CD14-positive monocyte (primary cell): ENCODE data around the gene OVCA2. TPM values are rescaled to one million over a fixed set of nuclear protein-coding genes. Genes with fewer than 3 reads are reported as not detected.

Source experiments
- DNase-seq, 3 donors: peaks; one replicate each; pipeline ENCODE4 v3.0.0-alpha.2; 2011 to 2022
- H2AFZ ChIP-seq: 2 replicates; pipeline ENCODE4 v1.6.0; 2012; ENCODE audit warnings: mild to moderate bottlenecking, low read depth, low read length, inconsistent platforms; ENCODE audit not compliant: insufficient read depth, poor library complexity, severe bottlenecking
- H3K27ac ChIP-seq, 2 donors: 1 replicate in 1 of 2; 2 replicates in 1 of 2; pipeline ENCODE4 v1.5.1; 2012 to 2013; ENCODE audit warnings: low read length in 2 of 2, control low read depth in 1 of 2, inconsistent platforms in 1 of 2, low read depth in 1 of 2, mild to moderate bottlenecking in 1 of 2
- H3K27me3 ChIP-seq, 2 donors: one replicate each; pipeline versions ENCODE4 v1.6.0 to v1.6.1; 2011 to 2013; ENCODE audit warnings: low read length in 2 of 2; ENCODE audit not compliant: control insufficient read depth in 2 of 2, insufficient read depth in 2 of 2
- H3K36me3 ChIP-seq, 2 donors: replicated peaks in 1 of 2; 1 replicate in 1 of 2; 2 replicates in 1 of 2; pipeline versions ENCODE4 v1.5.1 to v1.6.1; 2012 to 2013; ENCODE audit warnings: low read length in 2 of 2, control low read depth in 1 of 2, inconsistent platforms in 1 of 2, mild to moderate bottlenecking in 1 of 2; ENCODE audit not compliant: insufficient read depth in 2 of 2, control insufficient read depth in 1 of 2
- H3K4me1 ChIP-seq, 2 donors: 1 replicate in 1 of 2; 2 replicates in 1 of 2; pipeline versions ENCODE4 v1.5.1 to v1.6.1; 2012 to 2013; ENCODE audit warnings: low read length in 2 of 2, control low read depth in 1 of 2, inconsistent platforms in 1 of 2, mild to moderate bottlenecking in 1 of 2, moderate library complexity in 1 of 2; ENCODE audit not compliant: insufficient read depth in 2 of 2, control insufficient read depth in 1 of 2
- H3K4me2 ChIP-seq: replicated peaks from 2 replicates; pipeline ENCODE3; 2012; ENCODE audit warnings: low read length, moderate library complexity, mild to moderate bottlenecking; ENCODE audit not compliant: poor library complexity, severe bottlenecking; ENCODE audit errors: extremely low read depth
- H3K4me3 ChIP-seq, 3 experiments: fragments of 200-600 bp in 1 of 3; sonication (generic) in 1 of 3; replicated peaks in 1 of 3; 1 replicate in 2 of 3; 2 replicates in 1 of 3; pipeline ENCODE4 v1.5.1; 2011 to 2013; ENCODE audit warnings: low read length in 3 of 3, mild to moderate bottlenecking in 3 of 3, control low read depth in 2 of 3, low read depth in 2 of 3, inconsistent platforms in 1 of 3, moderate library complexity in 1 of 3
- H3K79me2 ChIP-seq: 2 replicates; pipeline ENCODE4 v1.6.0; 2012; ENCODE audit warnings: mild to moderate bottlenecking, control low read depth, inconsistent platforms, low read length, moderate library complexity; ENCODE audit not compliant: insufficient read depth
- H3K9ac ChIP-seq: 2 replicates; pipeline ENCODE4 v1.6.0; 2017; ENCODE audit warnings: low read length, mild to moderate bottlenecking; ENCODE audit not compliant: insufficient read depth, poor library complexity, severe bottlenecking
- H3K9me3 ChIP-seq, 2 donors: replicated peaks in 1 of 2; 1 replicate in 1 of 2; 2 replicates in 1 of 2; pipeline versions ENCODE4 v1.5.1 to v1.6.1; 2012 to 2013; ENCODE audit warnings: low read length in 2 of 2, control low read depth in 1 of 2; ENCODE audit not compliant: control insufficient read depth in 1 of 2, insufficient read depth in 1 of 2
- H4K20me1 ChIP-seq: 2 replicates; pipeline ENCODE4 v1.6.0; 2012; ENCODE audit warnings: mild to moderate bottlenecking, low read length, control low read depth, moderate library complexity; ENCODE audit not compliant: insufficient read depth
- H3K27ac Mint-ChIP-seq, 7 donors: one replicate each; pipeline ENCODE4 v1.8.0; 2020; ENCODE audit warnings: mild to moderate bottlenecking in 7 of 7, mixed read lengths in 7 of 7, moderate library complexity in 6 of 7, inconsistent platforms in 2 of 7
- H3K27me3 Mint-ChIP-seq, 3 donors: one replicate each; pipeline ENCODE4 v1.8.0; 2021 to 2022; ENCODE audit warnings: low read depth in 3 of 3, mild to moderate bottlenecking in 3 of 3, mixed read lengths in 3 of 3, moderate library complexity in 3 of 3, inconsistent platforms in 1 of 3
- H3K36me3 Mint-ChIP-seq, 2 donors: one replicate each; pipeline ENCODE4 v1.8.0; 2020; ENCODE audit warnings: mixed read lengths in 2 of 2, inconsistent platforms in 1 of 2, mild to moderate bottlenecking in 1 of 2
- H3K4me1 Mint-ChIP-seq: one replicate; pipeline ENCODE4 v1.8.0; 2020; ENCODE audit warnings: mild to moderate bottlenecking, mixed read lengths
- H3K4me3 Mint-ChIP-seq, 2 donors: one replicate each; pipeline ENCODE4 v1.8.0; 2020; ENCODE audit warnings: mild to moderate bottlenecking in 2 of 2, mixed read lengths in 2 of 2, moderate library complexity in 1 of 2
- H3K9me3 Mint-ChIP-seq, 7 donors: one replicate each; pipeline ENCODE4 v1.8.0; 2020 to 2022; ENCODE audit warnings: mixed read lengths in 7 of 7, mild to moderate bottlenecking in 6 of 7, moderate library complexity in 6 of 7, inconsistent platforms in 2 of 7
- CTCF ChIP-seq: fragments of 200-600 bp; IDR thresholded peaks from one replicate; pipeline ENCODE4 v1.8.0; 2022; ENCODE audit warnings: antibody characterized with exemption, mild to moderate bottlenecking
- WGBS: methylation state at CpG from one replicate; pipeline ENCODE4 v1.1.5; 2013; ENCODE audit warnings: missing lambda C conversion rate; ENCODE audit not compliant: insufficient coverage; 5-methylcytosine and 5-hydroxymethylcytosine counted together
- intact Hi-C, 2 donors: fragments of 100-400 bp; cut with micrococcal nuclease; formaldehyde crosslinking; loops; one replicate each; pipeline versions ENCODE4 v1.15.0 to v1.15.1; 2023
- polyA plus RNA-seq, 3 donors: library from polyadenylated mRNA; depleted of rRNA in 1 of 3; unstranded in 2 of 3; stranded (reverse) in 1 of 3; fragments of 300-500 nt in 2 of 3; fragments of >200 nt in 1 of 3; fragmentation: Illumina TruSeq in 2 of 3; gene quantifications; 1 replicate in 2 of 3; 2 replicates in 1 of 3; pipeline ENCODE4 v1.2.3, GENCODE V29; 2012 to 2021

Gene OVCA2
- polyA plus RNA-seq, 3 donors = 30.5 to 94.9 (median 69.1) TPM

- WGBS = under 1% methylated on average over 73 of the region's 73 CpGs
- peaks cover 5 to 7% of the 10 kb centered on the region in 2 donors for H3K36me3 Mint-ChIP-seq
- peaks cover 28% of the 10 kb centered on the region for H3K4me1 Mint-ChIP-seq
- intact Hi-C loops = loop anchor here in 1 of 2 donors (10.0 kb wide), 1 partner anchor 140 kb away; no protein-coding TSS in a partner anchor
- H3K9me3 ChIP-seq = peaks cover 8 to 9% of the 10 kb centered on the region in 2 donors
- no peak for DNase-seq
- H3K27me3 Mint-ChIP-seq = peaks cover 66 to 96% (median 81%) of the 10 kb centered on the region in 3 donors
- H3K9ac ChIP-seq = peak overlapping the region; percentile 32
- H3K4me2 ChIP-seq = peak overlapping the region; percentile 84
- H3K4me3 Mint-ChIP-seq = peak overlapping the region; percentile 80 to 96
- H4K20me1 ChIP-seq = no peaks in the 10 kb centered on the region
- H3K9me3 Mint-ChIP-seq = peaks cover 0 to 25% (median 14%) of the 10 kb centered on the region in 7 donors
- peak overlapping the region in 1 of 7 donors; percentile 45 for H3K27ac Mint-ChIP-seq
- H2AFZ ChIP-seq = peak overlapping the region; percentile 77
- peak overlapping the region; percentile 22 to 75 (median 29) for H3K4me3 ChIP-seq
- no peak for TF ChIP-seq CTCF
- H3K4me1 ChIP-seq = peaks cover 29 to 41% of the 10 kb centered on the region in 2 donors
- H3K79me2 ChIP-seq = no peaks in the 10 kb centered on the region
- H3K27ac ChIP-seq = no peak overlapping the region
- H3K36me3 ChIP-seq = no peaks in the 10 kb centered on the region
- H3K27me3 ChIP-seq = peaks cover 27 to 87% of the 10 kb centered on the region in 2 donors
Observed at GRCh38 chr17:2024572-2025219, 17.1 kb upstream of the OVCA2 start.

- peaks cover 27 to 84% of the 10 kb centered on the region in 2 donors for H3K27me3 ChIP-seq
- H3K79me2 ChIP-seq = no peaks in the 10 kb centered on the region
- H3K9me3 Mint-ChIP-seq = peaks cover 0 to 27% (median 14%) of the 10 kb centered on the region in 7 donors
- peak within 1 kb of the TSS; percentile 29 to 75 (median 38) for H3K4me3 ChIP-seq
- H4K20me1 ChIP-seq = no peaks in the 10 kb centered on the region
- H3K4me3 Mint-ChIP-seq = peak within 1 kb of the TSS; percentile 80 to 96
- intact Hi-C loops = loop anchor here in 1 of 2 donors (10.0 kb wide), 1 partner anchor 140 kb away; no protein-coding TSS in a partner anchor
- TF ChIP-seq CTCF = no peak
- peaks cover 29% of the 10 kb centered on the region for H3K4me1 Mint-ChIP-seq
- H3K4me1 ChIP-seq = peaks cover 31 to 46% of the 10 kb centered on the region in 2 donors
- DNase-seq = peak; percentile 29 to 46 (median 43)
- H3K27ac ChIP-seq = no peak within 1 kb of the TSS
- peak within 1 kb of the TSS; percentile 32 for H3K9ac ChIP-seq
- H3K9me3 ChIP-seq = peaks cover 8 to 9% of the 10 kb centered on the region in 2 donors
- H3K4me2 ChIP-seq = peak within 1 kb of the TSS; percentile 84
- H3K36me3 Mint-ChIP-seq = peaks cover 5 to 7% of the 10 kb centered on the region in 2 donors
- peak within 1 kb of the TSS in 5 of 7 donors; percentile 41 to 87 (median 65) for H3K27ac Mint-ChIP-seq
- H3K36me3 ChIP-seq = no peaks in the 10 kb centered on the region
- under 1% methylated on average over 46 of the region's 47 CpGs for WGBS
- peak within 1 kb of the TSS; percentile 77 for H2AFZ ChIP-seq
- H3K27me3 Mint-ChIP-seq = peaks cover 66 to 95% (median 79%) of the 10 kb centered on the region in 3 donors
Observed at GRCh38 chr17:2025220-2025621, 16.6 kb upstream of the OVCA2 start, which contains the start of gene RTN4RL1. RTN4RL1 (minus strand) TSS chr17:2025334; CDS start chr17:2024865, 469 bp downstream.
